ENCODE results near the gene RPL28.

The RPL28 gene

DNA sequence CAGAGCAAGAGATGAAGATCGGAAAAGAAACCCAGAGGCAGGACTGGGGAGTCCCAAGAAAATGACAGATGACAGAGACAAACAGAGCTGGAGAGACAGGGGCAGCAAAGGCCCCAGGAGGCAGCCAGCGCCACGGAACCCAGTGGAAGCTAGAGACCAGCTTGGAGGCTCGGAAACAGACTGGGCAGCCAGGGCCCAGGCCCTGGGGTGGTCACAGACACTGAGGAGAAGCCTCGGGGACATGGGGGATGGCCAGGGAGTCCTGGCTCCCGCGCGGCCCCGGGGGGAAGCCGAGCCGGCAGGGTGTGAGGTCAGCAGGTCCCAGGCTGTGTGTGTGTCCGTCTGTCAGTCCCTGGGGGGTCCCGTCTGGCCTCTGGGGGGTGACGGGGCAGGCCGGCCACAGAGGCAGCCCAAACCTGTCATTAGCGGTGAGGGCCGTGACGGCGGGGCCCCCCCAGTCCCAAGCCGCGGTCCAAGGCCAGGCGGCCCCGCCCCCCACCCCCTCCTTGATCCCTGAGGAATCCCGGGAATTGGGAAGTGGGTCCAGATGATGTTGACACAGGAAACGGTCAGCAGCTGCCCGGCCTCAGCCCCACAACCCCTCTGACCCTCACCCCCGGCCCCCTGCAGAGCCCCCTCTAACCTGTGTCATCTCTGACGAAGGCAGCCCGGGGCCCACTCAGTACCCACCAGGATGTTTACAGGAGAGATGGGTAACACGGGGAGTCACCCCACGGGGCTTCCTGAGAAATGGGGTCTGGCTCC, 11.6 kb upstream of the RPL28 start:
- no peak for DNase-seq (ENCODE audit: low read depth)

DNA sequence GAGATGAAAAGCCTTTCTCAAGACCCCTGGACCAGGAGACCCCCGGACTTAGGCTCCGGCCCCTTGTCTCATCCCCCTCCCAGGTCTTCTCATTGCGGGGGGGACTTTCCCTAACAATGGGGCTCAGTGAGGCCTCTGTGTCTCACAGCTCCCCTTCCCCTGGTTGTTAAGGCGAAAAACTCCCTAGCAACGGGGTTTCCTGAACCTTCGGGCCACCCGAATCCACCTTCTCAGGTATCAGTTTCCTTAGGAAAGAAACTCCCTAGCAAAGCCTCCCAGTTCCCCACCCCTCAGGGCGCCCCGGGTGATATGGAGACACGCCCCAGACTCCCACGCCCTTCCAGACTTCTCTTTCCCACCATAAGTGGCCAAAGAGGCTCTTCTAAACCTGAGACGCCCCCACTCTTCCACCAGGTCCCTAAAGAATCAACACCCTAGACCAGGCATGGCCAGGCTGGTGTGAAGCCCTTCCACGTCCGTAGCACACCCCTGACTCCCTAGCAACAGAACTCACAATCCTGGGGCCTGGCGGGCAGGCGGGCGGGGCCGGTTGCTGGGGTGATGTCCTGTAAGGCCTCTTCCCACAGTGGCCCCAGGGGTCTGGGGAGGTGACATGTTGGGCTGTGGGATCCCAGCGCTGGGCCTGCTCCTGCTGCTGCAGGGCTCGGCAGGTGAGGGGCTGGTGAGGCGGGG, 9.3 kb upstream of the RPL28 start, which contains the start of gene TMEM190:
TMEM190 (plus strand) TSS at position 586 of the 693 bp plus-strand sequence; CDS start at position 614, 28 bp downstream.
- no peak for DNase-seq (ENCODE audit: low read depth)

DNA sequence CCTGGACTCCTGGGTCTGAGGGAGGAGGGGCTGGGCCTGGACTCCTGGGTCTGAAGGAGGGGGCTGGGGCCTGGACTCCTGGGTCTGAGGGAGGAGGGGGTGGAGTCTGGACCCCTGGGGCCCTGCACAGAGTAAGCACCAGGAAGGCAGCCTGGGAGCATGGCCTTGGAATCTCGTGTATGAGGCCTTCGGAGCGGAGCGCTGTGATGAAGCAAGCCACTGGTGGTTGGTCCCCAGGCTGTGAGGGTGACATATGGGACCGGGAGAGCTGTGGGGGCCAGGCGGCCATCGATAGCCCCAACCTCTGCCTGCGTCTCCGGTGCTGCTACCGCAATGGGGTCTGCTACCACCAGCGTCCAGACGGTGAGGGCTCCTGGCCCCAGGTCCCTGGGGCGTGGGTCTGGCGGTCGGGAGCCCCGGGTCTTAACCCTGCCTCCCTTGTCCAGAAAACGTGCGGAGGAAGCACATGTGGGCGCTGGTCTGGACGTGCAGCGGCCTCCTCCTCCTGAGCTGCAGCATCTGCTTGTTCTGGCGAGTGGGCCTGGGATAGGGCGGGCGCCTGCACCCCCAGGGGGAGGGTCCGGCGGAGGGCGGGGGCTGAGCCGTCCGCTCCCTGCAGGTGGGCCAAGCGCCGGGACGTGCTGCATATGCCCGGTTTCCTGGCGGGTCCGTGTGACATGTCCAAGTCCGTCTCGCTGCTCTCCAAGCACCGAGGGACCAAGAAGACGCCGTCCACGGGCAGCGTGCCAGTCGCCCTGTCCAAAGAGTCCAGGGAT, 8.2 kb upstream of the RPL28 start:
- DNase-seq (ENCODE audit: low read depth): no peak

DNA sequence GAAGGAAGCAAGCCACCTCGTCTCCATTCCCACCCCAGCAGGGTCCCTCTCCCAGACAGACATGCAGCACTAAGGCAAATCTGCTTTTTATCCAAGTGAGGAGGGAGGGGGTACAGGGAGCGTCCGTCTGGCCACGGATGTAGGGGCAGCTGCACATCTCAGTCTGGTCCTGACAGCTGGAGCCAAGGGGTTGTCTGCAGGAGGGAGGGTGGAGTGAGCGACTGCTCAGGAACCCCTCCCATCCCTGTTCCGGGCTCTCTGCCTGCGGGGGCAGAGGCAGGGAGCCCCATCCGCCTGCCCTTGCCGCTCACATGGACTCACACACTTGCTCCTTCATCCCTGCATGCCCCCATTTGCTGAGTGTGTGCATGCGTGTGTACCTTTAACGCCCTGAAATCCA, 6.6 kb upstream of the RPL28 start:
- no peak for DNase-seq (ENCODE audit: low read depth)

DNA sequence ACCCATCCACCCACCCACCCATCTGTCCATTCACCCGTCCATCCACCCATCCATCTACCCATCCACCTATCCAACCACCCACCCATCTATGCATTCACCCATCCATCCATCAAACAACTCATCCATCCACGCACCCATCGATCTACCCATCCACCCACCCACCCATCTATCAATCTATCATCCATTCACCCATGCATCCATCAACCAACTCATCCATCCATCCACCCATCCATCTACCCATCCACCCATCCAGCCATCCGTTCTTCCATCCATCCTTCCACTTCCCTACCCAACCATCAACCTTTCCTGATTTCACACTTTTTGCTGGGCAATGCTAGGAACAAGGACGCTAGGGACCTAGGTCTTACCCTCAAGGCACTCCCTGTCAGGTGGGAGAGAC, 3.7 kb upstream of the RPL28 start:
- DNase-seq (ENCODE audit: low read depth): no peak

GRCh38 chr19:55382522-55383054, 3.1 kb upstream of the RPL28 start:
- no peak for DNase-seq (ENCODE audit: low read depth)

- no peak for DNase-seq (ENCODE audit: low read depth)
Measured at GRCh38 chr19:55383279-55384130, 2.2 kb upstream of the RPL28 start.

DNA sequence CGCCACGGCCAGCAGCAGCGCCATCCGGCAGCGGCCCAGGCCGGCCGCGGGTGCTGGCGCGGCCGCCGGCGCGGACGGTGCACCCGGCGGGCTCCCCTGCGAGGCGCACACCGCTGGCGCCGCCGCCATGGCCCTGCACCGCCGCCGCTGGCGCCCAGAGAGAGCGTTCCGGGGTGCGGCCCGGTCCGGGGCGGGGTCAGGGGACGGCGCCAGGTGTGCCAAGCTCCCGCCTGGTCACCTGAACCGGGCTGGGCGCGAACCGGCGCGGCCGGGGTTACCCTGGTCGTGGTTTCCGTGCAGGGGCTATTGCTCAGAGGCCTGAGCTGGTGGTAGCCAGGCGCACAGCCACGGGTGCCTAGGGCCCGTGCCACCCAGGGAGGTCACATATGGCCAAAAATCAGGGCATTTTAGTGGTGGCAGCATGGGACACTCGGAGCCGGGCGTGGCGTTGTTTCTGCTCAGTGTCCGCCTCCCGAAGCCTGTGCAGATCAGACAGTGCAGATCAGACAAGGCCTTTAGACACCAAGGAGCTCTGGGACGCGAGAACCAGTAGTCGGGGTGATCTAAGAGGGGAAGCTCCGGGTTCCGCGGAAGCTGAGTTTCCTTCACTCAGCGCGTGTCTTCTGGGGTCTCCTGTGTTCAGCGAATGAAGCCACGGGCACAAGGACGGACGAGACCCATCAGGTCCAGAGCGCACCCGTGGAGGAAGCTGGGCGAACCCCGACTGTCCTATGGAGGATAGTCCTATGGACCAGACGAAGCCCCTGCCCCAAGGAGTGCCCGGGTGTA, 1.4 kb upstream of the RPL28 start, which contains the start of gene TMEM238:
TMEM238 (minus strand) TSS at position 162 of the 789 bp plus-strand sequence; CDS start at position 129, 33 bp downstream.
- no peak for DNase-seq (ENCODE audit: low read depth)

GRCh38 chr19:55384920-55385723, 610 bp upstream of the RPL28 start:
- peak; percentile 95 for DNase-seq (ENCODE audit: low read depth)

GRCh38 chr19:55386493-55386971, 800 bp downstream of the RPL28 start:
- no peak for DNase-seq (ENCODE audit: low read depth)

- no peak for DNase-seq (ENCODE audit: low read depth)
Measured at GRCh38 chr19:55387736-55388497, 2.2 kb downstream of the RPL28 start.

DNA sequence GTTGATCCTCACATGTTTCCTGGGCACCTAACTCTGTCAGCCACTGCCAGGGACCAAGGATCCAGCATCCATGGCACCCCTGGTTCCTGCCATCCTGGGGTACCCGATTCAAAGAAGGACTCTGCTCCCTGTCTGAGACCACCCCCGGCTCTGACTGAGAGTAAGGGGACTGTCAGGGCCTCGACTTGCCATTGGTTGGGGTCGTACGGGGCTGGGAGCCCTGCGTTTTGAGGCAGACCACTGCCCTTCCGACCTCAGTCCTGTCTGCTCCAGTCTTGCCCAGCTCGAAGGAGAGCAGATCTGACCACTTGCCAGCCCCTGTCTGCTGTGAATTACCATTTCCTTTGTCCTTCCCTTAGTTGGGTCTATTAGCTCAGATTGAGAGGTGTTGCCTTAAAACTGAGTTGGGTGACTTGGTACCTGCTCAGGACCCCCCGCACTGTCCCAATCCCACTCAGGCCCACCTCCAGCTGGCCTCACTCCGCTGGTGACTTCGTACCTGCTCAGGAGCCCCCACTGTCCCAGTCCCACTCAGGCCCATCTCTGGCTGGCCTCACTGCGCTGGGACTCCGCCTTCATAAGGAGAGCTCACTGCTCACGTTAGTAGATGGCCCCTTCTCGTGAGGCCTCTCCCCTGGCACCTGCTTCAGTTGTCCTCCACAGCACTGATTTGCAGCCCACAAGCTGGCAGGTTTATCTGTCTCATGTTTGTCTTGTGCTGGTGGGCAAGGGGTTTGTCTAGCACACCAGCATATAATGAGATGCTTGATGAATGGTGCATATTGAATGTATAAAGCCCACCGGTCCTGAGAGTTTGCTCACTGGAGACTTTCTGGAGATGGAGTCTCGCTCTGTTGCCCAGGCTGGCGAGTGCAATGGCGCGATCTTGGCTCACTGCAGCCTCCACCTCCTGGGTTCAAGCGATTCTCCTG, 3.9 kb downstream of the RPL28 start:
- DNase-seq (ENCODE audit: low read depth): no peak

- DNase-seq (ENCODE audit: low read depth): no peak
Measured at GRCh38 chr19:55390461-55390880, 4.7 kb downstream of the RPL28 start.

GRCh38 chr19:55391191-55391670, 5.5 kb downstream of the RPL28 start:
- no peak for DNase-seq (ENCODE audit: low read depth)

DNA sequence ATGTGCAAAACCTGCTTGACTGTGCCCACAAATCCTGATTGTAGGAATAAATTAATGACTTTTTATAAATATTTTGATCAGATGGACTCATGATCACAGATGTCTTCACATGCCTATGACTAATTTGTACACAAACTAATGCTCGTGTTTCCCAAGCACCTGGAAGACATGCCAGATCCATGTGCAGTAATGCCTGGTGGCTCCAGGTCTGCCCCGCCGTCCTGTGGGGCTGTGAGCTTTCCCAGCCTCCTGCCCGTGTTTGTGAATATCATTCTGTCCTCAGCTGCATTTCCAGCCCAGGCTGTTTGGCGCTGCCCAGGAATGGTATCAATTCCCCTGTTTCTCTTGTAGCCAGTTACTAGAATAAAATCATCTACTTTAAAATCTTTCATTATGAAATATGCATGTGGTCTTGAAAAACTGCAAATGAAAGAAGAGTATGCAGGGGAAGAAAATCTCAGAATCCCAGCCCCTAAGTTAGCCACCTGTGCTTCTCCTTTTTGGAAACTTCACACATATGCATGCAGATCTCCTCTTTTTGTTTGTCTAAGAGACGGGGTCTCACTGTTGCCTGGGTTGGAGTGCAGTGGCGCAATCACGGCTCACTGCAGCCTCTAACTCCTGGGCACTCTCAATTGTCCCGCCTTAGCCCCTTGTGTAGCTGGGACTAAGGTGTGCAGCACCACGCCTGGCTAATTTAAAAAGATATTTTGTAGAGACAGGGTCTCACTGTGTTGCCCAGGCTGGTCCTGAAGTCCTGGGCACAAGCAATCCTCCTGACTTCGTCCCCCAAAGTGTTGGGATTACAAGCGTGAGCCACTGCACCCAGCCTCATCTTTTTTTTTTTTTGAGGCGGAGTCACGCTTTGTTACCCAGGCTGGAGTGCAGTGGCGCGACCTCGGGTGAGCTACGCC, 6.2 kb downstream of the RPL28 start:
- DNase-seq (ENCODE audit: low read depth): no peak

All from stromal cell of bone marrow (primary cell).